ENCODE measurements around the gene RBMS2. TPM values are rescaled to one million over a fixed set of nuclear protein-coding genes. Genes with fewer than 3 reads are reported as not detected.
A peak's percentile ranks its signal among the peaks of the same experiment; 100 is the strongest.

RBMS2 gene
- polyA plus RNA-seq, 1 of the 3 experiments (the other 2 are of a cell fraction), result 8.9 TPM

DNA sequence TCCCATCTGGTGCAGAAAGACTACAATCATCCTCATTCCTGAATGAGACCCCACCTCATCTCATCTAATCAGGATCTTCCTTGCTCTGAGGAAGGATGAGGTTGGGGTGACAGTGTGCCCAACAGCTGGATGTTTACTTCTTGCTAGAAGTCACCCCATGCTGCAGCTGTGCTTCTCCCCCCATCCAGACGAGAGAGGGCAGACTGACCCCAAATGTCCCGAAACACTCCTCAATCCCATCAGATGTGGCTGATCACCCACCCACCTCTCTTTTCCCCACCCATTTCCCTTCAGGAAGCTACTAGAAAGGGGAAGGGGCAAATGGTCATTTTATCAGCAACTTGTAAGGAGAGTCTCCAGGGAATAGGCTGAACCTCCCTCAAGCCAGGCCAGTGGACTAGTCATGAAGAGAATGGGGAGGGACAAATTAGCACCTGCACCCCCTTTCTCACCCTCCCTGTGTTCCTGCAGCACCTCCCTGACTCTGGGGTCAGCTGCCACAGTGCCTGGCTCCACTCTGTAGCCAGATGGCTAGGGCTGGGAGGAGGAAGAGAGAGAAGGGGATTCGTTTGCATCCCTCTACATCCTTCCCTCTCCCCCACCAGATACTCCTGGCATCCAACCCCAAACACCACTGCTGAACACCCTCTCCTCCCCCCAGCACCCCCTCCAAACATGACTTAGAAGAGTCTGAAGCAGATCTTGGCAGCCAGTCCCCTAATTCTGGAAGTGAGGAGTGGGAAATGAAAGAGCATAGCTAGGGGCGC lies 111.3 kb downstream of the RBMS2 start (continued):
- TF ChIP-seq FOSL2 (IDR thresholded peaks at IDR 0.05; ENCODE audit: borderline replicate concordance, low read depth), result no peak

DNA sequence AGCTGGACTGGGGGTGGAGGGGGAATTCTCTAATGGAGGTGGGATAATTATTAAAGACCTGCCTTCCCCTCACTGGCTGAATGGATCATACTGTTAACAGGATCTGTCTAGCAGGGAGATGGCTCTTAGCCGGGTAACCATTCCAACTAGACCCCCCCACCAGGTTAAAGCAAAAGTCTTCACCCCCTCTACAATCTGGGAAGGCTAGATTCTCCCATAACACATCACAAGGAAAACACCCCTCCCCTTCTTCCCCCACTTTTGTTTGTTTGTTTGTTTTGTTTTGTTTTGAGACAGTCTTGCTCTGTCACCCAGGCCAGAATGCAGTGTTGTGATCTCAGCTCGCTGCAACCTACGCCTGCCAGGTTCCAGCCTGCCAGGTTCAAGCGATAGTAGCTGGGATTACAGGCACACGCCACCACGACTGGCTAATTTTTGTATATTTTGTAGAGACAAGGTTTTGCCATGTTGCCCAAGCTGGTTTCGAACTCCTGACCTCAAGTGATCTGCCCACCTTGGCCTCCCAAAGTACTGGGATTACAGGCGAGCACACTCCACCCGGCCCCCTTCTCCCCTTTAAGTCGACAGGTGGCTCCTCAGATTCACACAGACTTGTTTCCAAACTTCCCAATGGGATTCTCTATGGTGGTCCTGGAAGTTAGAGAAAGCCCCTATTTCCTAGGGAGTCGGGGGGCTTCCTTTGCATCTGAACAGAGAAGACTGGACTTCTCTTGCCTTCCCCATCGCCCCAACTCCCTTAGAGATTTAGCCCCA lies 112.0 kb downstream of the RBMS2 start:
- H3F3A ChIP-seq (replicated peaks; ENCODE audit: insufficient read depth), result peaks cover 44% of the 10 kb centered on the region
- peaks cover 27 to 52% of the 10 kb centered on the region in 2 experiments for H3K4me1 ChIP-seq (ENCODE audit: control insufficient read depth in 1 of 2, insufficient read depth in 2 of 2, low read depth in 1 of 2, low read length in 1 of 2)
- ChIA-PET CTCF (interaction anchor here (1.3 to 3.7 kb wide), 8 partner anchors 8 to 120 kb away, joined by 3 to 54 read pairs (median 22); partner anchors contain the start of genes PRIM1 and RBMS2), POLR2A (interaction anchor here (0.6 to 0.9 kb wide), 2 partner anchors 8 to 68 kb away, joined by 3 read pairs; no protein-coding TSS in a partner anchor)
- 77% methylated on average over 12 of the region's 12 CpGs for WGBS (ENCODE audit: low lambda C conversion rate)
- no peak overlapping the region; a peak in 1 of 4 replicates for H3K27ac ChIP-seq (ENCODE audit: low read depth in 2 of 2, low read length in 1 of 2)
- peak overlapping the region; percentile 98 for H3K4me2 ChIP-seq
- peaks cover 34% of the 10 kb centered on the region for H4K20me1 ChIP-seq (ENCODE audit: insufficient read depth)
- DNase-seq, result no peak
- TF ChIP-seq RXRA (IDR thresholded peaks at IDR 0.05; ENCODE audit: borderline replicate concordance, low read depth) (no peak), RCOR1 (IDR thresholded peaks at IDR 0.05; ENCODE audit: low read length) (no peak), FOXM1 (IDR thresholded peaks at IDR 0.05; ENCODE audit: low read depth) (no peak)
- H3K36me3 ChIP-seq (replicated peaks in 1 of 2; ENCODE audit: control insufficient read depth in 1 of 2, insufficient read depth in 2 of 2, low read length in 1 of 2), result peaks cover 13 to 15% of the 10 kb centered on the region in 2 experiments
- H3K4me3 ChIP-seq (ENCODE audit: low read depth in 2 of 2, low read length in 1 of 2), result peak overlapping the region; percentile 90 to 95
- peak overlapping the region; percentile 75; the same call in 1 of the 2 replicates for H3K9ac ChIP-seq
- H2AFZ ChIP-seq (ENCODE audit: low read depth), result no peak overlapping the region
- no peaks in the 10 kb centered on the region for H3K9me2 ChIP-seq
- H3K27me3 ChIP-seq (ENCODE audit: insufficient read depth), result no peaks in the 10 kb centered on the region
- peaks cover 61% of the 10 kb centered on the region for H3K79me2 ChIP-seq (ENCODE audit: insufficient read depth)
- H3K9me3 ChIP-seq, result no peaks in the 10 kb centered on the region

DNA sequence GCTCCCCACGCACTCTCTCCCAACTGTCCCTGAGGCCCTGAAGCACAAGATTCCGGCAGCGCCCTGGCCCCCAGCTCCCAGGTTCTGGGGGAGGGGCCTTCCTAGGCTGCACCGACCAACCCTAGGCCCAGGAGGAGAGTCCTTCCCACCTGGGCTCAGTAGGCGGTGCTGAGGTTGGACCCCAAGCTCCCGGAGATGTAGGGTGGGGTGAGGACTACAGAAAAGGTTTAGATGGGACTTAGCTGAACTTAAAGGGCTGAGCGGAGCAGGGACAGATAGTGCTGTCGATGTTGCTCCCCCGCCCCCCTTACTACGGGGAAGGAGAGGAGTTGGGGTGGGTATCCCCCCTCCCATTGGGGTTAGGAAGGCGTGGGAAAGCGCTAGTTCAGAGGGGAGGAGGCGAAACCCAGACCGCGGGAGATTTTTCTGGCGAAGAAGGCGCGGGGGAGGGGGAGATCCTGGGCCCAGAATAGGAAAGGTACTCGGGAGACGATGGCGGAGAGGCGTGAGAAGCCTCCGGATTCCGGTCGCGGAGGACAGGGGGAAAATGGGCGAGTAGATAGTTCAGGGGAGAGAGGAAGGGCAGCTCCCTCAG lies 112.7 kb downstream of the RBMS2 start:
- peaks cover 54% of the 10 kb centered on the region for H3K79me2 ChIP-seq (ENCODE audit: insufficient read depth)
- H3K4me2 ChIP-seq, result peak overlapping the region; percentile 98
- H3F3A ChIP-seq (replicated peaks; ENCODE audit: insufficient read depth), result peaks cover 48% of the 10 kb centered on the region
- H3K27ac ChIP-seq (ENCODE audit: low read depth in 2 of 2, low read length in 1 of 2), result peak overlapping the region; percentile 94 to 96; a peak in 3 of 4 replicates
- H4K20me1 ChIP-seq (ENCODE audit: insufficient read depth), result peaks cover 30% of the 10 kb centered on the region
- H3K4me3 ChIP-seq (ENCODE audit: low read depth in 2 of 2, low read length in 1 of 2), result peak overlapping the region; percentile 90 to 95
- WGBS (ENCODE audit: low lambda C conversion rate), result 5% methylated on average over 27 of the region's 27 CpGs
- TF ChIP-seq, protein P1, sequence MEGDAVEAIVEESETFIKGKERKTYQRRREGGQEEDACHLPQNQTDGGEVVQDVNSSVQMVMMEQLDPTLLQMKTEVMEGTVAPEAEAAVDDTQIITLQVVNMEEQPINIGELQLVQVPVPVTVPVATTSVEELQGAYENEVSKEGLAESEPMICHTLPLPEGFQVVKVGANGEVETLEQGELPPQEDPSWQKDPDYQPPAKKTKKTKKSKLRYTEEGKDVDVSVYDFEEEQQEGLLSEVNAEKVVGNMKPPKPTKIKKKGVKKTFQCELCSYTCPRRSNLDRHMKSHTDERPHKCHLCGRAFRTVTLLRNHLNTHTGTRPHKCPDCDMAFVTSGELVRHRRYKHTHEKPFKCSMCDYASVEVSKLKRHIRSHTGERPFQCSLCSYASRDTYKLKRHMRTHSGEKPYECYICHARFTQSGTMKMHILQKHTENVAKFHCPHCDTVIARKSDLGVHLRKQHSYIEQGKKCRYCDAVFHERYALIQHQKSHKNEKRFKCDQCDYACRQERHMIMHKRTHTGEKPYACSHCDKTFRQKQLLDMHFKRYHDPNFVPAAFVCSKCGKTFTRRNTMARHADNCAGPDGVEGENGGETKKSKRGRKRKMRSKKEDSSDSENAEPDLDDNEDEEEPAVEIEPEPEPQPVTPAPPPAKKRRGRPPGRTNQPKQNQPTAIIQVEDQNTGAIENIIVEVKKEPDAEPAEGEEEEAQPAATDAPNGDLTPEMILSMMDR (IDR thresholded peaks at IDR 0.05), result no peak
- H3K36me3 ChIP-seq (replicated peaks in 1 of 2; ENCODE audit: control insufficient read depth in 1 of 2, insufficient read depth in 2 of 2, low read length in 1 of 2), result peaks cover 19 to 22% of the 10 kb centered on the region in 2 experiments
- peak; percentile 45 for DNase-seq
- H3K9me3 ChIP-seq, result no peaks in the 10 kb centered on the region
- no peaks in the 10 kb centered on the region for H3K9me2 ChIP-seq
- H3K4me1 ChIP-seq (ENCODE audit: control insufficient read depth in 1 of 2, insufficient read depth in 2 of 2, low read depth in 1 of 2, low read length in 1 of 2), result peaks cover 27 to 52% of the 10 kb centered on the region in 2 experiments
- ChIA-PET CTCF (interaction anchor here (1.1 to 3.7 kb wide), 10 partner anchors 9 to 121 kb away, joined by 3 to 54 read pairs (median 15); partner anchors contain the start of genes PRIM1 and RBMS2), POLR2A (interaction anchor here (0.9 kb wide), 1 partner anchor 69 kb away, joined by 3 read pairs; no protein-coding TSS in a partner anchor)
- H2AFZ ChIP-seq (ENCODE audit: low read depth), result peak overlapping the region; percentile 77; the same call in 1 of the 2 replicates
- H3K9ac ChIP-seq, result peak overlapping the region; percentile 75
- no peaks in the 10 kb centered on the region for H3K27me3 ChIP-seq (ENCODE audit: insufficient read depth)
